ENCODE measurements around the gene FBXL13.

- TF ChIP-seq CEBPB (IDR thresholded peaks at IDR 0.05) = no peak
- TF ChIP-seq NFIC (IDR thresholded peaks at IDR 0.05) = no peak
These were observed at the start of gene FBXL13, which contains the start of gene ARMC10 for GRCh38 chr7:103074519-103075336.

Data from Ishikawa (cell line).